ENCODE measurements around the gene SEMA6B. TPM values are rescaled to one million over a fixed set of nuclear protein-coding genes. Genes with fewer than 3 reads are reported as not detected.
A peak's percentile ranks its signal among the peaks of the same experiment; 100 is the strongest.

Gene SEMA6B
- total RNA-seq, 3 donors from 2014 or later: 2.3 to 8.8 (median 3.2) TPM

DNA sequence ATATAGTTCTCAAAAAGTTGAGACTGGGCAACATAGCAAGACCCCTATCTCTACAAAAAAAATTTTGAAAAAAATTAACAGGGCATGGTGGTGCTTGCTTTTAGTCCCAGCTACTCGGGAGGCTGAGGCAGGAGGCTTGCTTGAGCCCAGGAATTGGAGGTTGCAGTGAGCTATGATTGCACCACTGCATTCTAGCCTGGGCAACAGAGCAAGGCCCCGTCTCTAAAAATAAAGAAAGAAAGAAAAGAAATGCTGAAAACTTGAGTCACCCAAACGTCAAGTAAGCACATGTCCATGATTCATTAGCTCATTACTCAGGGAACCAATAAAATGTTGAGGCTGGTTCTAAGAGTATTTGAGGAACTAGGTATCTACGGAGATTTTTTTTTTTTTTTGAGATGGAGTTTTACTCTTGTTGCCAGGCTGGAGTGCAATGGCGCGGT lies 33.9 kb upstream of the SEMA6B start:
- Histone ChIP-seq H3K4me3 (no peak overlapping the region), H3K27ac (no peak overlapping the region), H3K36me3 (no peaks in the 10 kb centered on the region), H3K27me3 (peaks cover 0 to 27% of the 10 kb centered on the region in 2 donors), H3K4me1 (no peaks in the 10 kb centered on the region), H3K9me3 (no peaks in the 10 kb centered on the region)
- intact Hi-C loops (cut with DNase I; ENCODE audit: low total_unique reads): no loop called here
- no peak for DNase-seq (ENCODE audit: low spot score in 2 of 2)
- no peak for TF ChIP-seq POLR2AphosphoS5 (IDR thresholded peaks at IDR 0.05)
- TF ChIP-seq POLR2A (IDR thresholded peaks at IDR 0.05): no peak

GRCh38 chr19:4592445-4592844 lies 33.0 kb upstream of the SEMA6B start:
- no peaks in the 10 kb centered on the region for H3K4me1 ChIP-seq

DNA sequence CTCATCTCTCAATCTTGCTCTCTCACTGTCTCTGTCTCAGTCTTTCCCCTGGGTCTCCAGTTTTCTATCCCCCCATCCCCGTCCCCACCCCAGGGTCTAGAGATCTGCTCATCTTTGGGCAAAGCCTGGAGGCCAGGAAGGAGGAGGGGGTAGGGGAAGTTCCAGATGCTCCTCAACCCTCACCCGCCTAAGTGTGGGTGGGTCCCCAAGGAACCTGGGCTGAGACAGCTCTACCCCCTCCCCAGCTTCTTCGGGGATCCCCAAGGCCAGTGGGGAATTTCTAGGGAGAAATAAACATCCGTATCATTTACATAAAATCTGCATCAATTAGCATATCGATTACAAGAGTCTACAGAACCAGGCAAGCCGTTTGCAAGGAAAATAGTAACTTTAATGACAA lies 31.8 kb upstream of the SEMA6B start:
- intact Hi-C loops (cut with DNase I; ENCODE audit: low total_unique reads): no loop called here
- Histone ChIP-seq H3K4me1 (no peaks in the 10 kb centered on the region), H3K4me3 (no peak overlapping the region), H3K27ac (no peak overlapping the region), H3K9me3 (no peaks in the 10 kb centered on the region), H3K27me3 (peaks cover 0 to 12% of the 10 kb centered on the region in 2 donors), H3K36me3 (no peaks in the 10 kb centered on the region)
- no peak for DNase-seq (ENCODE audit: low spot score in 2 of 2)
- no peak for TF ChIP-seq CTCF (IDR thresholded peaks at IDR 0.05)
- no peak for TF ChIP-seq POLR2A (IDR thresholded peaks at IDR 0.05)
- no peak for TF ChIP-seq POLR2AphosphoS5 (IDR thresholded peaks at IDR 0.05)

More at GRCh38 chr19:4592445-4592844, 33.0 kb upstream of the SEMA6B start:
- H3K27ac ChIP-seq: no peak overlapping the region
- TF ChIP-seq POLR2AphosphoS5 (IDR thresholded peaks at IDR 0.05) (no peak), POLR2A (IDR thresholded peaks at IDR 0.05) (no peak), CTCF (IDR thresholded peaks at IDR 0.05) (no peak)
- H3K36me3 ChIP-seq: no peaks in the 10 kb centered on the region
- no peak overlapping the region for H3K4me3 ChIP-seq
- intact Hi-C loops (cut with DNase I; ENCODE audit: low total_unique reads): no loop called here
- H3K27me3 ChIP-seq: peaks cover 0 to 21% of the 10 kb centered on the region in 2 donors
- DNase-seq (ENCODE audit: low spot score in 2 of 2): no peak
- H3K9me3 ChIP-seq: no peaks in the 10 kb centered on the region

DNA sequence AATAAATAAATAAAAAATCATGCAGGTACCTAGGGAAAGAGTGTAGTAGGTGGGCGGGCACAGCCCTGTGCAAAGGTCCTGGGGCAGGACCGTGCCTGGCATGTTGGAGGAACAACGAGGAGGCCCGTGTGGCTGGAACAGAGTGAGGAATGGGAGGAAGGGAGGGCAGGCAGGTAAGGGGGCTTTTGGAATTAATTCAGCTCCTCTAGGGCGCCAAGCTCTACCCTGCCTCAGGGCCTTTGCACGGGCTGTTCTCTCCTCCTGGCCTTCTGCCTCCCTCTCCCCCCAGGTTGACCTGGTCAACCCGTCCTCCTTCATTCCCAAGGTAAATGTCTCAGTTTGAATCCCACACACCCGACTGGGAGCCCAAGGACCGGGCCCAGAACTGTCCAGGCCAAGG lies 31.1 kb upstream of the SEMA6B start:
- no peak for DNase-seq (ENCODE audit: low spot score in 2 of 2)
- Histone ChIP-seq H3K27me3 (peaks cover 0 to 10% of the 10 kb centered on the region in 2 donors), H3K4me1 (no peaks in the 10 kb centered on the region), H3K27ac (no peak overlapping the region), H3K4me3 (no peak overlapping the region), H3K9me3 (no peaks in the 10 kb centered on the region), H3K36me3 (no peaks in the 10 kb centered on the region)
- TF ChIP-seq POLR2A (IDR thresholded peaks at IDR 0.05): no peak
- TF ChIP-seq CTCF (IDR thresholded peaks at IDR 0.05): no peak
- TF ChIP-seq POLR2AphosphoS5 (IDR thresholded peaks at IDR 0.05): no peak
- intact Hi-C loops (cut with DNase I; ENCODE audit: low total_unique reads): no loop called here

- intact Hi-C loops (cut with DNase I; ENCODE audit: low total_unique reads): no loop called here
- no peak for TF ChIP-seq POLR2AphosphoS5 (IDR thresholded peaks at IDR 0.05)
- no peak for TF ChIP-seq POLR2A (IDR thresholded peaks at IDR 0.05)
- TF ChIP-seq CTCF (IDR thresholded peaks at IDR 0.05): peak in 1 of 3 donors; percentile 14
Measured at GRCh38 chr19:4589579-4590410, 30.3 kb upstream of the SEMA6B start.

More at GRCh38 chr19:4589579-4590410, 30.3 kb upstream of the SEMA6B start:
- H3K36me3 ChIP-seq: no peaks in the 10 kb centered on the region
- H3K4me1 ChIP-seq: no peaks in the 10 kb centered on the region
- H3K27ac ChIP-seq: no peak overlapping the region
- H3K27me3 ChIP-seq: peaks cover 0 to 18% of the 10 kb centered on the region in 2 donors
- no peak overlapping the region for H3K4me3 ChIP-seq
- DNase-seq (ENCODE audit: low spot score in 2 of 2): no peak
- H3K9me3 ChIP-seq: no peaks in the 10 kb centered on the region

Measured in breast epithelium (tissue), 4 donors.